H1 (cell line): ENCODE data around the gene DFFA. TPM values are rescaled to one million over a fixed set of nuclear protein-coding genes. Genes with fewer than 3 reads are reported as not detected.
A peak's percentile ranks its signal among the peaks of the same experiment; 100 is the strongest.

ENCODE experiments used
- CTCF ChIA-PET: fragments of 300-600 bp; sonication (Branson Sonifier 250); formaldehyde crosslinking; loops from one replicate; lab custom pipeline; 2021; ENCODE audit not compliant: partially characterized antibody; lab: Charles Lee
- POLR2A ChIA-PET: fragments of 300-600 bp; sonication (Branson Sonifier 250); formaldehyde crosslinking; loops from one replicate; lab custom pipeline; 2021; ENCODE audit warnings: inconsistent platforms; ENCODE audit not compliant: partially characterized antibody; lab: Charles Lee
- DNase-seq, 2 experiments: peaks; one replicate each; pipeline versions ENCODE4 v3.0.0 to v3.0.0-alpha.2; 2010 to 2022; ENCODE audit warnings: low spot score in 2 of 2, low read depth in 1 of 2, mixed read lengths in 1 of 2
- FAIRE-seq: peaks from 2 replicates; lab custom pipeline; 2011; peaks lifted over from hg19 to GRCh38; lab: Jason Lieb, UNC
- H2AFZ ChIP-seq: 2 replicates; pipeline ENCODE4 v1.8.1; 2012; ENCODE audit warnings: low read length, inconsistent platforms
- H2AK5ac ChIP-seq: 2 replicates; pipeline ENCODE4 v1.6.1; 2013; ENCODE audit warnings: low read depth, low read length
- H2BK120ac ChIP-seq: replicated peaks from 2 replicates; pipeline ENCODE3; 2013; ENCODE audit warnings: low read depth, low read length, inconsistent platforms
- H2BK12ac ChIP-seq: 2 replicates; pipeline ENCODE4 v1.6.1; 2013; ENCODE audit warnings: low read depth, low read length
- H2BK15ac ChIP-seq: 2 replicates; pipeline ENCODE4 v1.6.1; 2013; ENCODE audit warnings: low read length
- H2BK20ac ChIP-seq: 2 replicates; pipeline ENCODE4 v1.6.1; 2013; ENCODE audit warnings: low read length
- H2BK5ac ChIP-seq: 2 replicates; pipeline ENCODE4 v1.6.1; 2013; ENCODE audit warnings: low read depth, low read length
- H3K14ac ChIP-seq: 2 replicates; pipeline ENCODE4 v1.6.1; 2013; ENCODE audit warnings: inconsistent platforms; ENCODE audit not compliant: insufficient read length
- H3K18ac ChIP-seq: 2 replicates; pipeline ENCODE4 v1.6.1; 2013; ENCODE audit warnings: low read length; ENCODE audit errors: extremely low read depth
- H3K23ac ChIP-seq: 2 replicates; pipeline ENCODE4 v1.6.1; 2013; ENCODE audit warnings: inconsistent platforms; ENCODE audit not compliant: insufficient read length
- H3K23me2 ChIP-seq: 2 replicates; pipeline ENCODE4 v1.6.1; 2013; ENCODE audit warnings: low read depth, low read length
- H3K27ac ChIP-seq: 2 replicates; pipeline ENCODE4 v1.6.1; 2011; ENCODE audit warnings: low read depth, low read length, inconsistent platforms
- H3K27me3 ChIP-seq, 4 experiments: replicated peaks in 1 of 4; 1 replicate in 1 of 4; 2 replicates in 3 of 4; pipeline versions ENCODE4 v1.6.1 to v1.8.1; 2011 to 2013; ENCODE audit warnings: low read length in 3 of 4, mild to moderate bottlenecking in 3 of 4, inconsistent platforms in 2 of 4, mixed read lengths in 2 of 4, moderate library complexity in 1 of 4; ENCODE audit not compliant: control insufficient read depth in 3 of 4, insufficient read depth in 3 of 4; ENCODE audit errors: extremely low read depth in 1 of 4
- H3K36me3 ChIP-seq, 4 experiments: 2 replicates each; pipeline versions ENCODE4 v1.6.1 to v1.8.1; 2011 to 2013; ENCODE audit warnings: mild to moderate bottlenecking in 4 of 4, low read length in 3 of 4, moderate library complexity in 2 of 4, control low read depth in 1 of 4, inconsistent platforms in 1 of 4; ENCODE audit not compliant: insufficient read depth in 4 of 4, control insufficient read depth in 2 of 4
- H3K4ac ChIP-seq: replicated peaks from 2 replicates; pipeline ENCODE3; 2013; ENCODE audit warnings: low read length, low read depth, mixed read lengths, inconsistent platforms; ENCODE audit not compliant: insufficient read length
- H3K4me1 ChIP-seq, 4 experiments: replicated peaks in 1 of 4; 1 replicate in 1 of 4; 2 replicates in 3 of 4; pipeline versions ENCODE4 v1.6.1 to v1.8.1; 2011 to 2013; ENCODE audit warnings: low read length in 3 of 4, inconsistent platforms in 2 of 4, mixed read lengths in 1 of 4; ENCODE audit not compliant: insufficient read depth in 4 of 4, control insufficient read depth in 3 of 4
- H3K4me2 ChIP-seq, 2 experiments: 2 replicates each; pipeline versions ENCODE4 v1.6.1 to v1.8.1; 2011 to 2013; ENCODE audit warnings: low read depth in 2 of 2, low read length in 2 of 2, control low read depth in 1 of 2, inconsistent platforms in 1 of 2, mild to moderate bottlenecking in 1 of 2; ENCODE audit not compliant: insufficient read depth in 1 of 2
- H3K4me3 ChIP-seq, 4 experiments: fragments of 200-600, 300-600 bp in 1 of 4; sonication (generic), shearing (Covaris generic), sonication (Bioruptor Twin) in 1 of 4; 2 replicates each; pipeline versions ENCODE4 v1.5.1 to v1.8.1; 2011 to 2016; ENCODE audit warnings: low read length in 4 of 4, low read depth in 3 of 4, control low read depth in 2 of 4, inconsistent platforms in 2 of 4, mild to moderate bottlenecking in 2 of 4, mixed read lengths in 1 of 4, moderate library complexity in 1 of 4; ENCODE audit not compliant: insufficient read depth in 2 of 4; ENCODE audit errors: extremely low read depth in 1 of 4
- H3K56ac ChIP-seq: replicated peaks from 2 replicates; pipeline ENCODE3; 2013; ENCODE audit warnings: low read depth, mild to moderate bottlenecking, mixed read lengths, low read length, inconsistent platforms; ENCODE audit not compliant: insufficient read length
- H3K79me1 ChIP-seq: 2 replicates; pipeline ENCODE4 v1.6.1; 2013; ENCODE audit warnings: low read depth, low read length, control low read depth
- H3K79me2 ChIP-seq, 2 experiments: 2 replicates each; pipeline versions ENCODE4 v1.6.1 to v1.8.1; 2012 to 2013; ENCODE audit warnings: low read length in 2 of 2, mild to moderate bottlenecking in 2 of 2, inconsistent platforms in 1 of 2; ENCODE audit not compliant: insufficient read depth in 2 of 2, control insufficient read depth in 1 of 2
- H3K9ac ChIP-seq, 4 experiments: replicated peaks in 1 of 4; 1 replicate in 1 of 4; 2 replicates in 3 of 4; pipeline versions ENCODE4 v1.6.1 to v1.8.1; 2011 to 2013; ENCODE audit warnings: low read depth in 3 of 4, low read length in 3 of 4, control low read depth in 2 of 4, mild to moderate bottlenecking in 2 of 4, moderate library complexity in 2 of 4, inconsistent platforms in 1 of 4; ENCODE audit errors: extremely low read depth in 1 of 4
- H3K9me3 ChIP-seq, 2 experiments: 2 replicates each; pipeline versions ENCODE4 v1.6.1 to v1.8.1; 2012 to 2013; ENCODE audit warnings: mild to moderate bottlenecking in 2 of 2, moderate library complexity in 2 of 2, control low read depth in 1 of 2, inconsistent platforms in 1 of 2, low read depth in 1 of 2, low read length in 1 of 2, mixed read lengths in 1 of 2; ENCODE audit not compliant: insufficient read depth in 2 of 2
- H4K20me1 ChIP-seq, 2 experiments: replicated peaks in 1 of 2; 2 replicates each; pipeline versions ENCODE3 to v1.8.1; 2011 to 2013; ENCODE audit warnings: inconsistent platforms in 2 of 2, low read length in 2 of 2, mild to moderate bottlenecking in 1 of 2; ENCODE audit not compliant: insufficient read depth in 2 of 2, control insufficient read depth in 1 of 2
- H4K5ac ChIP-seq: 2 replicates; pipeline ENCODE4 v1.6.1; 2013; ENCODE audit warnings: low read length, low read depth, mixed read lengths, inconsistent platforms; ENCODE audit not compliant: insufficient read length
- H4K8ac ChIP-seq: 2 replicates; pipeline ENCODE4 v1.8.0; 2013; ENCODE audit warnings: mild to moderate bottlenecking, moderate library complexity, low read length, inconsistent platforms; ENCODE audit not compliant: insufficient read depth; ENCODE audit errors: extremely low read depth
- H4K91ac ChIP-seq: replicated peaks from 2 replicates; pipeline ENCODE3; 2013; ENCODE audit warnings: low read length, mixed read lengths, inconsistent platforms; ENCODE audit not compliant: insufficient read length
- KDM4A ChIP-seq: IDR thresholded peaks from one replicate; pipeline ENCODE4 v1.7.1; 2012; ENCODE audit warnings: low read depth, mild to moderate bottlenecking, moderate library complexity, low read length, inconsistent platforms; ENCODE audit not compliant: severe bottlenecking
- RXRA ChIP-seq: IDR thresholded peaks from 2 replicates; pipeline ENCODE4 v1.6.1; 2011; ENCODE audit warnings: low read depth, mild to moderate bottlenecking, low read length, moderate library complexity; ENCODE audit not compliant: insufficient read depth
- WGBS, 2 experiments: shearing (Covaris generic) in 1 of 2; methylation state at CpG; one replicate each; pipeline versions ENCODE4 v1.1.6 to v1.1.7; 2013 to 2015; ENCODE audit warnings: low lambda C conversion rate in 2 of 2, mixed read lengths in 2 of 2, inconsistent platforms in 1 of 2, low coverage in 1 of 2, missing lambda C conversion rate in 1 of 2; ENCODE audit not compliant: insufficient replicate concordance in 2 of 2, insufficient coverage in 1 of 2, insufficient read length in 1 of 2; ENCODE audit errors: extremely low coverage in 1 of 2, missing lambda C conversion rate in 1 of 2; 5-methylcytosine and 5-hydroxymethylcytosine counted together
- polyA plus RNA-seq, 7 experiments: library from polyadenylated mRNA; depleted of rRNA in 3 of 7; stranded (reverse) in 5 of 7; unstranded in 2 of 7; fragments of >200 nt in 5 of 7; fragments of 200-250 nt in 2 of 7; gene quantifications; 1 replicate in 5 of 7; 2 replicates in 1 of 7; 4 replicates in 1 of 7; pipeline versions ENCODE4 v1.2.1 to v1.2.3, GENCODE V29; 2011 to 2013; ENCODE audit warnings: missing spikeins in 2 of 7, mixed read lengths in 2 of 7
- total RNA-seq: library from RNA; stranded (reverse); fragmentation: NEBNext Ultra II Directional; extraction: Animal tissue kit (Norgen Biotek cat#: 25700); gene quantifications from 2 replicates; pipeline ENCODE4 v1.2.1, GENCODE V29; 2021

DFFA gene
- total and polyA plus RNA-seq, 2 of the 8 experiments (the other 6 are each of a cell fraction or from before 2014, with no cell fraction given), result 34.3 to 79.9 TPM

DNA sequence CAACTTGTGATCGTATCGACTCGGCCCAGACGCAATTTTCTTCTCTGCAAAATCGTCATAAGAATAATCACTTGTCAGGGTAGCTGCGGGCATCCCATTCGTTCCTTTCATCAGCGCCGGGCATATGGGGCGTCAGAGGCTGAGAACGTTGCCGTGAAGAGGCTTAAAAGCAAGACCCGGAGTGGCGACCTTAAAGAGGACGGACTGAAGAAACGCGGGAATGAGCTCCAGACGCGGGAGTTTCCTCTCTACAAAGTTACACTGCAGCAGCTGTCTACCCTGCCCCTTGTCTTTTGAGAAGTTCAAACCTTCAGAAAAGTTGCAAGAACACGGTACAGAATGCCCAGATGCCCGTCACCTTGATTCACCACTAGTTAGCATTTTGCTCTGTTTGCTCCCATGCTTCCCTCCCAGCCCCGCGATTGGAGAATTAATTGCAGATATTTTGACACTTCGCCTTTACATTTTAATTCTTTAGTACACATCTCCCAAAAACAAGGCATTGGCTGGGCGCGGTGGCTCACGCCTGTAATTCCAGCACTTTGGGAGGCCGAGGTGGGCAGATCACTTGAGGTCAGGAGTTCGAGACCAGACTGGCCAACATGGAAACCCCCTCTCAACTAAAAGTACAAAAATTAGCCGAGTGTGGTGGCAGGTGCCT is 41.1 kb downstream of the DFFA start:
- ChIA-PET CTCF (interaction anchor here (0.6 to 10.9 kb wide), 17 partner anchors 9 to 899 kb away, joined by 3 to 132 read pairs (median 5); partner anchors contain the start of gene PGD), POLR2A (interaction anchor here (0.6 to 3.7 kb wide), 13 partner anchors 10 to 928 kb away, joined by 3 to 23 read pairs (median 7); partner anchors contain the start of genes CORT, DFFA and PGD)
- Histone ChIP-seq H2BK20ac (no peak overlapping the region), H3K18ac (peak overlapping the region; percentile 19; the same call in 1 of the 2 replicates), H3K9ac (peak overlapping the region in 3 of 4 experiments; percentile 80 to 94 (median 94); a peak in 6 of 7 replicates), H3K36me3 (no peaks in the 10 kb centered on the region), H2AFZ (peak overlapping the region; percentile 74), H3K9me3 (no peaks in the 10 kb centered on the region), H4K91ac (peak overlapping the region; percentile 39), H3K4me3 (peak overlapping the region; percentile 66 to 80 (median 72)), H4K5ac (peak overlapping the region; percentile 9), H4K8ac (peak overlapping the region; percentile 99; the same call in 1 of the 2 replicates), H4K20me1 (no peaks in the 10 kb centered on the region), H3K27me3 (no peaks in the 10 kb centered on the region), H3K4ac (peak overlapping the region; percentile 21), H3K79me2 (no peaks in the 10 kb centered on the region), H2BK5ac (peak overlapping the region; percentile 72; the same call in 1 of the 2 replicates), H3K56ac (peak overlapping the region; percentile 17), H2BK120ac (no peak overlapping the region), H3K4me2 (peak overlapping the region; percentile 55 to 100), H3K79me1 (no peaks in the 10 kb centered on the region), H3K14ac (no peak overlapping the region), H2BK12ac (no peak overlapping the region), H3K23me2 (peaks cover 9% of the 10 kb centered on the region), H2BK15ac (no peak overlapping the region), H3K23ac (no peak overlapping the region), H3K4me1 (peaks cover 0 to 5% (median under 1%) of the 10 kb centered on the region in 4 experiments; a peak in 4 of 7 replicates), H2AK5ac (no peak overlapping the region), H3K27ac (peak overlapping the region; percentile 96; the same call in 1 of the 2 replicates)
- no peak for DNase-seq
- FAIRE-seq, result no peak
- WGBS, 2 experiments, result 33% methylated on average over 29 of the region's 30 CpGs; no CpG with 5 or more reads in 1 of the 2 experiments
- TF ChIP-seq RXRA, result no peak
- peak; percentile 22 for TF ChIP-seq KDM4A
